H9 (cell line): ENCODE results near the gene HMGXB4. TPM values are rescaled to one million over a fixed set of nuclear protein-coding genes. Genes with fewer than 3 reads are reported as not detected.

Source experiments
- DNase-seq: peaks from one replicate; pipeline ENCODE4 v3.0.0-alpha.2; 2017
- H2AFZ ChIP-seq: one replicate; pipeline ENCODE4 v1.6.1; 2013; ENCODE audit warnings: mild to moderate bottlenecking, low read length, control low read depth, moderate library complexity
- H2AK5ac ChIP-seq: 2 replicates; pipeline ENCODE4 v1.6.1; 2013; ENCODE audit warnings: low read length, control low read depth, mixed read lengths; ENCODE audit not compliant: insufficient read length
- H2BK120ac ChIP-seq: one replicate; pipeline ENCODE4 v1.6.1; 2013; ENCODE audit warnings: low read depth, mild to moderate bottlenecking, low read length, control low read depth, inconsistent platforms; ENCODE audit not compliant: poor library complexity, severe bottlenecking
- H2BK12ac ChIP-seq: 2 replicates; pipeline ENCODE4 v1.6.1; 2013; ENCODE audit warnings: low read length, control low read depth, mixed read lengths, low read depth; ENCODE audit not compliant: insufficient read length
- H2BK15ac ChIP-seq: 2 replicates; pipeline ENCODE4 v1.6.1; 2013; ENCODE audit warnings: low read depth, low read length, control low read depth
- H2BK20ac ChIP-seq: one replicate; pipeline ENCODE4 v1.6.1; 2013; ENCODE audit warnings: low read depth, mild to moderate bottlenecking, low read length, control low read depth, inconsistent platforms; ENCODE audit not compliant: poor library complexity, severe bottlenecking
- H2BK5ac ChIP-seq: 2 replicates; pipeline ENCODE4 v1.6.1; 2013; ENCODE audit warnings: low read length, control low read depth, mixed read lengths; ENCODE audit not compliant: insufficient read length
- H3K14ac ChIP-seq: 2 replicates; pipeline ENCODE4 v1.6.1; 2013; ENCODE audit warnings: low read length, control low read depth; ENCODE audit not compliant: insufficient read depth
- H3K18ac ChIP-seq: 2 replicates; pipeline ENCODE4 v1.6.1; 2013; ENCODE audit warnings: low read depth, mild to moderate bottlenecking, mixed read lengths, low read length, control low read depth; ENCODE audit not compliant: insufficient read length
- H3K23ac ChIP-seq: 2 replicates; pipeline ENCODE4 v1.6.1; 2013; ENCODE audit warnings: low read length, control low read depth, mixed read lengths, low read depth; ENCODE audit not compliant: insufficient read length
- H3K23me2 ChIP-seq: 2 replicates; pipeline ENCODE4 v1.6.1; 2013; ENCODE audit warnings: low read depth, mild to moderate bottlenecking, mixed read lengths, low read length, control low read depth; ENCODE audit not compliant: insufficient read length, poor library complexity, severe bottlenecking
- H3K27ac ChIP-seq: 2 replicates; pipeline ENCODE4 v1.5.1; 2013; ENCODE audit warnings: low read length, control low read depth, mixed read lengths, low read depth; ENCODE audit not compliant: insufficient read length
- H3K27me3 ChIP-seq: 2 replicates; pipeline ENCODE4 v1.6.1; 2013; ENCODE audit warnings: low read length, control low read depth, inconsistent platforms; ENCODE audit not compliant: insufficient read depth
- H3K4ac ChIP-seq: 2 replicates; pipeline ENCODE4 v1.6.1; 2013; ENCODE audit warnings: low read depth, mild to moderate bottlenecking, control low read depth, inconsistent platforms, low read length, moderate library complexity
- H3K4me1 ChIP-seq: 2 replicates; pipeline ENCODE4 v1.6.1; 2013; ENCODE audit warnings: low read length, control low read depth, inconsistent platforms; ENCODE audit not compliant: insufficient read depth
- H3K4me2 ChIP-seq: 2 replicates; pipeline ENCODE4 v1.6.1; 2013; ENCODE audit warnings: low read length, control low read depth, mixed read lengths; ENCODE audit not compliant: insufficient read length, insufficient read depth
- H3K56ac ChIP-seq: 2 replicates; pipeline ENCODE4 v1.6.1; 2013; ENCODE audit warnings: low read depth, mild to moderate bottlenecking, mixed read lengths, low read length, control low read depth; ENCODE audit not compliant: insufficient read length
- H3K79me1 ChIP-seq: 2 replicates; pipeline ENCODE4 v1.6.1; 2013; ENCODE audit warnings: low read depth, mild to moderate bottlenecking, moderate library complexity, low read length, control low read depth, inconsistent platforms; ENCODE audit not compliant: insufficient read depth, poor library complexity, severe bottlenecking
- H3K79me2 ChIP-seq: 2 replicates; pipeline ENCODE4 v1.6.1; 2013; ENCODE audit warnings: low read length, control low read depth, inconsistent platforms; ENCODE audit not compliant: insufficient read depth
- H3K9ac ChIP-seq: 2 replicates; pipeline ENCODE4 v1.6.1; 2013; ENCODE audit warnings: low read length, control low read depth, mixed read lengths; ENCODE audit not compliant: insufficient read length; ENCODE audit errors: extremely low read depth
- H3K9me3 ChIP-seq: one replicate; pipeline ENCODE4 v1.6.1; 2013; ENCODE audit warnings: low read depth, low read length, inconsistent platforms; ENCODE audit not compliant: control insufficient read depth
- H3T11ph ChIP-seq: one replicate; pipeline ENCODE4 v1.6.1; 2013; ENCODE audit warnings: mild to moderate bottlenecking, low read length, control low read depth, inconsistent platforms
- H4K20me1 ChIP-seq: one replicate; pipeline ENCODE4 v1.6.1; 2013; ENCODE audit not compliant: control insufficient read depth, insufficient read length, insufficient read depth
- H4K5ac ChIP-seq: 2 replicates; pipeline ENCODE4 v1.6.1; 2013; ENCODE audit warnings: low read depth, mild to moderate bottlenecking, mixed read lengths, low read length, control low read depth; ENCODE audit not compliant: insufficient read length
- H4K8ac ChIP-seq: replicated peaks from 2 replicates; pipeline ENCODE4 v1.6.1; 2013; ENCODE audit warnings: low read length, control low read depth, mixed read lengths, low read depth; ENCODE audit not compliant: insufficient read length
- H4K91ac ChIP-seq: 2 replicates; pipeline ENCODE4 v1.6.1; 2013; ENCODE audit warnings: low read depth, mild to moderate bottlenecking, moderate library complexity, mixed read lengths, low read length, control low read depth; ENCODE audit not compliant: insufficient read length
- H3K27ac Mint-ChIP-seq, 3 experiments: 2 replicates in 2 of 3; 3 replicates in 1 of 3; pipeline ENCODE4 v1.8.0; 2020 to 2021; ENCODE audit warnings: mixed read lengths in 3 of 3, mild to moderate bottlenecking in 1 of 3, moderate library complexity in 1 of 3
- H3K27me3 Mint-ChIP-seq: 2 replicates; pipeline ENCODE4 v1.8.0; 2021; ENCODE audit warnings: low read depth, mild to moderate bottlenecking, moderate library complexity, mixed read lengths
- H3K36me3 Mint-ChIP-seq, 3 experiments: 2 replicates in 2 of 3; 3 replicates in 1 of 3; pipeline ENCODE4 v1.8.0; 2020 to 2021; ENCODE audit warnings: low read depth in 3 of 3, mixed read lengths in 3 of 3; ENCODE audit not compliant: insufficient read depth in 1 of 3
- H3K4me1 Mint-ChIP-seq, 2 experiments: 2 replicates each; pipeline ENCODE4 v1.8.0; 2020; ENCODE audit warnings: mixed read lengths in 2 of 2
- H3K4me3 Mint-ChIP-seq, 2 experiments: 2 replicates in 1 of 2; 3 replicates in 1 of 2; pipeline ENCODE4 v1.8.0; 2020 to 2021; ENCODE audit warnings: mild to moderate bottlenecking in 2 of 2, mixed read lengths in 2 of 2, moderate library complexity in 1 of 2
- H3K9me3 Mint-ChIP-seq, 2 experiments: 2 replicates in 1 of 2; 3 replicates in 1 of 2; pipeline ENCODE4 v1.8.0; 2020; ENCODE audit warnings: mild to moderate bottlenecking in 2 of 2, mixed read lengths in 2 of 2, moderate library complexity in 1 of 2
- CTCF ChIP-seq: fragments of 200-600 bp; sonication (generic); conservative IDR thresholded peaks from 3 replicates; pipeline ENCODE4 v1.8.0; 2021; ENCODE audit warnings: antibody characterized with exemption, mild to moderate bottlenecking
- WGBS: extraction: QIAGEN DNeasy Blood & Tissue Kit; methylation state at CpG from one replicate; pipeline ENCODE4 v1.1.7; 2013; ENCODE audit warnings: missing lambda C conversion rate, low lambda C conversion rate, mixed read lengths; ENCODE audit not compliant: insufficient read length; ENCODE audit errors: extremely low coverage; 5-methylcytosine and 5-hydroxymethylcytosine counted together
- total RNA-seq: library from RNA; stranded (reverse); gene quantifications from 2 replicates; pipeline ENCODE4 v1.2.1, GENCODE V29; 2021

The HMGXB4 gene
- total RNA-seq, 1 experiment from 2014 or later, result 33.5 TPM

DNA sequence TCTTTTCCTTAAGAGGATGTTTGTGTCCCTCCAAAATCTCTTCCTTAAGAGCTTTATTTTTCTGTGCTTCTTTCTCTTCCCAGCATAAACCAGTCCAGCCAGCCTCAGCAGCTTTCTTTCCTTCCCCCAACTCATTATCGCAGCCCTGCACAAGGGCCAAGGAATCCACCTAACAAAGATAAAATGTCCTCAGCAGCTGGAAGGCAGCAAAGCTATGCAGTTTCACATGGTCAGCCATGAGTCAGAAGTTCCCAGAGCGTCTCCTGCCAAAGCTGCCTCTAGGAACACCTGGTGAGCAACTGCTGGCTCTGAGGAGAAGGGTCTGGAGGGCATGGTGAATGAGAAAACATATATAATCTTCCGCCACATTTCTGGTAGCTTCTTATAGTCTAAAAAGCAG is 45.3 kb upstream of the HMGXB4 start:
- TF ChIP-seq CTCF, result no peak
- no peaks in the 10 kb centered on the region for H3K9me3 ChIP-seq
- H3K79me1 ChIP-seq, result no peaks in the 10 kb centered on the region
- H2BK20ac ChIP-seq, result no peak overlapping the region
- no peaks in the 10 kb centered on the region for H4K20me1 ChIP-seq
- no peak overlapping the region for H3K27ac Mint-ChIP-seq
- H4K91ac ChIP-seq, result no peak overlapping the region
- H3K9me3 Mint-ChIP-seq, result no peaks in the 10 kb centered on the region
- H4K5ac ChIP-seq, result no peak overlapping the region
- no peaks in the 10 kb centered on the region for H3K36me3 Mint-ChIP-seq
- H3K4me1 Mint-ChIP-seq, result peaks cover 0 to 5% of the 10 kb centered on the region in 2 experiments; a peak in 2 of 4 replicates
- H3K14ac ChIP-seq, result no peak overlapping the region
- H2BK5ac ChIP-seq, result no peak overlapping the region
- no peak overlapping the region for H2AFZ ChIP-seq
- no peak overlapping the region for H3K4me2 ChIP-seq
- no peak overlapping the region for H3K23ac ChIP-seq
- no peak overlapping the region for H3K9ac ChIP-seq
- H3K27me3 Mint-ChIP-seq, result peaks cover 43% of the 10 kb centered on the region
- no peak overlapping the region for H2AK5ac ChIP-seq
- H3K27ac ChIP-seq, result no peak overlapping the region
- H3K56ac ChIP-seq, result no peak overlapping the region
- no peak overlapping the region for H3K18ac ChIP-seq
- H3K4me3 Mint-ChIP-seq, result no peak overlapping the region
- no peaks in the 10 kb centered on the region for H3K79me2 ChIP-seq
- H3K23me2 ChIP-seq, result no peaks in the 10 kb centered on the region
- H3T11ph ChIP-seq, result no peak overlapping the region
- no peak for DNase-seq
- H2BK12ac ChIP-seq, result no peak overlapping the region
- WGBS, result no CpG with 5 or more reads among the region's 3 CpGs
- H2BK15ac ChIP-seq, result no peak overlapping the region
- H4K8ac ChIP-seq, result no peak overlapping the region
- no peaks in the 10 kb centered on the region for H3K4me1 ChIP-seq
- no peaks in the 10 kb centered on the region for H3K27me3 ChIP-seq
- no peak overlapping the region for H3K4ac ChIP-seq
- no peak overlapping the region for H2BK120ac ChIP-seq
